IPS DF 6.9 (cell line): ENCODE data around the gene ARHGEF5.
"Not testable (repeated sequence)": the region's sequence is repeated elsewhere in the genome, so short reads cannot be mapped to it uniquely, and the experiment has no call there.

Source experiments
- DNase-seq: peaks from one replicate; pipeline ENCODE4 v3.0.0-alpha.2; 2013; ENCODE audit warnings: low read depth, low spot score
- H3K27ac ChIP-seq: one replicate; pipeline ENCODE4 v1.5.1; 2013; ENCODE audit warnings: low read length, control low read depth
- H3K27me3 ChIP-seq: 2 replicates; pipeline ENCODE4 v1.6.1; 2013; ENCODE audit warnings: mild to moderate bottlenecking, low read length; ENCODE audit not compliant: control insufficient read depth, insufficient read depth
- H3K36me3 ChIP-seq: 2 replicates; pipeline ENCODE4 v1.6.1; 2013; ENCODE audit warnings: low read length; ENCODE audit not compliant: control insufficient read depth, insufficient read depth
- H3K4me1 ChIP-seq: 2 replicates; pipeline ENCODE4 v1.6.1; 2013; ENCODE audit warnings: low read length; ENCODE audit not compliant: control insufficient read depth, insufficient read depth
- H3K4me3 ChIP-seq: 2 replicates; pipeline ENCODE4 v1.5.1; 2013; ENCODE audit warnings: mild to moderate bottlenecking, low read length
- H3K9me3 ChIP-seq: 2 replicates; pipeline ENCODE4 v1.6.1; 2013; ENCODE audit warnings: low read length, inconsistent platforms; ENCODE audit not compliant: control insufficient read depth, insufficient read depth
- WGBS: extraction: QIAGEN DNeasy Blood & Tissue Kit; methylation state at CpG from one replicate; pipeline ENCODE4 v1.1.7; 2013; ENCODE audit warnings: mixed read lengths, missing lambda C conversion rate; ENCODE audit not compliant: insufficient read length, insufficient coverage; 5-methylcytosine and 5-hydroxymethylcytosine counted together

ARHGEF5 gene

DNA sequence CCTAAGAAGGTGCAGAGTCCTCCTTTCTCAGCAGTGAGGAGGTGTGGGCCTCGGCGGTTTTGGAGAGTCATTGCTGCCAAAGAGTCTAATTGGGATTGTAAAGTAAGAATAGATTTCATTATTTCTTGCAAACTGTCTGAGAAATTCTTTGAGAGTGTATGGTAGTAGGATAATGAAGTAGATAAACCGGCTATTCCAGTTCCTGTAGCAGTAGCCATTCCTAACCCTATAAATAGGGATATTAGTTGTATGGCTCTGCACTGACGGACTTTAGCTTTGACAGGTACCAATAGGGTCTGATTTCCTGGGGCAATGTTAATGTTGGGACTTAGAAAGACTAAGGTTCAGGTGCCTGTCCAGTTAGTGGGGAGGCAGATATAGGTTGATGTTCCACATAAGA is 63.7 kb downstream of the ARHGEF5 start:
- not testable (repeated sequence) for H3K27me3 ChIP-seq, DNase-seq, H3K9me3 ChIP-seq, H3K36me3 ChIP-seq, H3K4me1 ChIP-seq, H3K4me3 ChIP-seq, H3K27ac ChIP-seq
- WGBS, result no CpG with 5 or more reads among the region's 4 CpGs

DNA sequence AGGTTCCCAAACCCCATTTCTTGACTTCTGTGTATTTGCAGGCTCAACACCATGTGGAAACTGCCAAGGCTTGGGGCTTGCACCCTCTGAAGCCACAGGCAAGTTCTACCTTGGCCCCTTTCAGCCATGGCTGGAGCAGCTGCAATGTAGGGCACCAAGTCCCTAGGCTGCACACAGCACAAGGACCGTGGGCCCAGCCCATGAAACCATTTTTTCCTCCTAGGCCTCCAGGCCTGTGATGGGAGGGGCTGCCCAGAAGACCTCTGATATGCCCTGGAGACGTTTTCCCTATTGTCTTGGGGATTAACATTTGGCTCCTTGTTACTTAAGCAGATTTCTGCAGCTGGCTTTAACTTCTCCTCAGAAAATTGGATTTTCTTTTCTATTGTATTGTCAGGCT is 72.3 kb downstream of the ARHGEF5 start:
- H3K27me3 ChIP-seq, H3K4me1 ChIP-seq, H3K9me3 ChIP-seq, H3K4me3 ChIP-seq, H3K27ac ChIP-seq, DNase-seq, H3K36me3 ChIP-seq: not testable (repeated sequence)
- no CpG with 5 or more reads among the region's 2 CpGs for WGBS

DNA sequence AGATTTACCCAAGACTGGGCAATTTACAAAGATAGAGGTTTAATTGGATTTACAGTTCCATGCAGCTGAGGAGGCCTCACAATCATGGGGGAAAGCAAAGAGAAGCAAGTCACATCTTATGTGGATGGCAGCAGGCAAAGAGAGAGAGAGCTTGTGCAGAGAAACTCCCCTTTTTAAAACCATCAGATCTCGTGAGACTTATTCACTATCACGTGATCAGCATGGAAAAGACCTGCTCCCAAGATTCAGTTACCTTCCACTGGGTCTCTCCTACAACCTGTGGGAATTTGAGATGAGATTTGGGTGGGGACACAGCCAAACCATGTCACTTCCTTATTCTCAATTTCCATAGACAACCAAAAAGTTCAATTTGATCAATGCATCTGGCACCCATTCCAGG is 73.2 kb downstream of the ARHGEF5 start:
- no peak overlapping the region for H3K27ac ChIP-seq
- no peaks in the 10 kb centered on the region for H3K4me1 ChIP-seq
- peaks cover 2% of the 10 kb centered on the region; the same call in 1 of the 2 replicates for H3K9me3 ChIP-seq
- H3K4me3 ChIP-seq, result no peak overlapping the region
- H3K27me3 ChIP-seq, result no peaks in the 10 kb centered on the region
- DNase-seq, result no peak
- no peaks in the 10 kb centered on the region for H3K36me3 ChIP-seq
- WGBS, result no CpG with 5 or more reads among the region's 2 CpGs
